ENCODE measurements around the gene AIRE.
"Not testable (repeated sequence)": the region's sequence is repeated elsewhere in the genome, so short reads cannot be mapped to it uniquely, and the experiment has no call there.

Gene AIRE

DNA sequence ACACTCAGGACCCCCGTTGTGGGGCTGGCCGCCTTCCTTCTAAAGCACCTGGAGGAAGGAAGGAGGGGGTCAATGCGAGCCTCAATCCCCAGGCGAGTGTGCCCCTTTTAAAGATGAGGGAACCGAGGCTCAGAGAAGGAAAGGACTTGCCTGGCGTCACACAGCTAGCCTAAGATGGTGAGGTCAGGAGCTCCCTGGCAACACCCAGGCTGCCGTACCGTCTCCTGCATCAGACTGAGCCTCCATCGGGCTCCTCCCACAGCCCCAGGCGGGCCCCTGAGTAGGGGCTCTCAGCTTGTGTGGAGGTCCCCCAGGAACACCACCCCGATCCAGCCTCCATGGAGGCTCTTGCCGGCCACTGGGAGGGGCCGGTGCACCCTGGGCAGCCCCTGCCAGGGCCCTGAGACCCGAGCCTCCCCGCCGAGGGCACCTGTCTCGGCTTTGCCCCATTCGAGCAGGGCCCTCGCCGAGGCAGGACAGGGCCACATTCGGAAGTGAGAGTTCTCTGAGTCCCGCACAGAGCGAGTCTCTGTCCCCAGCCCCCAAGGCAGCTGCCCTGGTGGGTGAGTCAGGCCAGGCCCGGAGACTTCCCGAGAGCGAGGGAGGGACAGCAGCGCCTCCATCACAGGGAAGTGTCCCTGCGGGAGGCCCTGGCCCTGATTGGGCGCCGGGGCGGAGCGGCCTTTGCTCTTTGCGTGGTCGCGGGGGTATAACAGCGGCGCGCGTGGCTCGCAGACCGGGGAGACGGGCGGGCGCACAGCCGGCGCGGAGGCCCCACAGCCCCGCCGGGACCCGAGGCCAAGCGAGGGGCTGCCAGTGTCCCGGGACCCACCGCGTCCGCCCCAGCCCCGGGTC is at the start of gene AIRE:
Gene AIRE, plus strand, starts transcription at position 739 of the 855 bp plus-strand sequence. CDS start 131 bp downstream, outside the sequence.
- DNase-seq (ENCODE audit: low spot score), result no peak

DNA sequence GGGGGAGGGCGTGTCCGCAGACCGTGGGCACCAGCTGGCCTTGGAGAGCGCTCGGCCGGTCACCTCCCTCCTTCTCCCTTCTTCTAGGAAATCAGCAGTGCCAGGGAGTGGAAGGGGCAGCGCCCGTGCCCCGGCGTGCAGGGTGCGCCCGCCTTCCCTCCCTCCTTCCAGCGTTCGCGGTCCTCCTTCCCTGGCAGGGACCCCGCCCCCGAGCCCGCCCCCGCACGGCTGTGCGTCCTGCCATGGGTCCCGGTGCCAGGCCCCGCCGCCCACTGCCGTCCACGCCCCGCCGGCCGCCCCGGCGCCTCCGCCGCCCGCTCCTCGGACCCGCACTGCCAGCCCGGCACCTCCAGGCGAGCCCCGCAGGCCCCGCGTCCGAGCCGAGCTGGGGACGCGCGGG is 45.3 kb upstream of the AIRE start:
- not testable (repeated sequence) for DNase-seq (ENCODE audit: low spot score)

DNA sequence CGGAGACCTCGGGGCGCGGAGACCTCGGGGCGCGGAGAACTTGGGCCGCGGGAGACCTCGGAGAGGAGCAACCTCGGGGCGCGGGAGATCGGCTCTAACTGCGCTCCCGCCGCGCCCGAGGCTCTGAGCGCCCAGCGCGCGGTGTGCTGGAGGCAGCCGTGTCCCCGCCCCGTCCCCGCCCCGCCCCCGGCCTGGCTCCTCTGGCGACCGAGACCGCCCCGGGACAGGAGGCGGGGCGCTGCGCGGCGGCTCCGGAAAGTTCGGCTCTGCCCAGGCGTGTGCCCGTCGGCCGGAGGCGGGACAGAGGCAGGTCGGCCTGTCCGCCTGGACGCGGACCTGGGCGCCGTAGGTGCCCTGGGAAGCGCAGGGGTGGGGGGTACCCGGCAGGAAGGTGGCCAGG is 44.8 kb upstream of the AIRE start, which contains the start of gene ICOSLG:
Gene ICOSLG, minus strand, starts transcription at position 102 of the 400 bp plus-strand sequence. CDS start 126 bp downstream, outside the sequence.
- not testable (repeated sequence) for DNase-seq (ENCODE audit: low spot score)

DNA sequence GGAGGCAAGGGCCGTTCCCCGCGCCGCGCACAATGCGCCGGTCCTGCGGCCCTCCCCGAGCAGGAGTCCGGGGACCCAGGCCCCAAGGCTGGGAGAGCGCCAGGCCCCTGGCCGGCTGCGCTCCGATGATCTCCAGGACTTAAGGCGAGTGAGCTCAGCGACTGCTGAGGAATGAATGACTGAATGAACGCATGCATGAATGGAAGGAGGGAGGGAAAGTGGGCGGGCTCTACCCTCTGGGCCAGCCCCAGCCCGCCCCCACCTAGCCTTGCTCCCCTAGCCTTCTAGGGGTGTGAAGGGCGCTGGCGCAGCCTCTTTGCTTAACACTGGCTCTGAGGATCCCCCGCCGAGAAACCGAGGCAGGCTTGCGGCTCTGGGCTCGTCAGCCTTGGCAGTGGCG is 44.4 kb upstream of the AIRE start:
- not testable (repeated sequence) for DNase-seq (ENCODE audit: low spot score)

DNA sequence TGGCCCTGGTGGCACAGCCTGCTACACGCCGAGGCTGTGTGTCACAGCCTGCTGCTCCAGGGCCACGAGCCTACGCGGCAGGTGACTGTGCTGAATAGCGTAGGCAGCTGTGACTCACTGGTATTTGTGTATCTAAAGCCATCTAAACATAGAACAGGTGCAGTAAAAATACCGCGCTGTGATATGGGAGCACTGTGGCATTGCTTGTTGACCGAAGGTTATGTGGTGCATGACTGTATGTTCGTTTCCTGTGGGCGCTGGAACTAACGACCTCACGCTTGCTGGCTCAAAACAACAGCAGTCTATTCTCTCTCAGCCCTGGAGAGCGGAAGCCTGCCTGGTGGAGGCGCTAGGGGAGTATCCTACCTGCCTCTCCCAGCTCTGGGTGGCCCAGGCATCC is 41.7 kb upstream of the AIRE start:
- not testable (repeated sequence) for DNase-seq (ENCODE audit: low spot score)

DNA sequence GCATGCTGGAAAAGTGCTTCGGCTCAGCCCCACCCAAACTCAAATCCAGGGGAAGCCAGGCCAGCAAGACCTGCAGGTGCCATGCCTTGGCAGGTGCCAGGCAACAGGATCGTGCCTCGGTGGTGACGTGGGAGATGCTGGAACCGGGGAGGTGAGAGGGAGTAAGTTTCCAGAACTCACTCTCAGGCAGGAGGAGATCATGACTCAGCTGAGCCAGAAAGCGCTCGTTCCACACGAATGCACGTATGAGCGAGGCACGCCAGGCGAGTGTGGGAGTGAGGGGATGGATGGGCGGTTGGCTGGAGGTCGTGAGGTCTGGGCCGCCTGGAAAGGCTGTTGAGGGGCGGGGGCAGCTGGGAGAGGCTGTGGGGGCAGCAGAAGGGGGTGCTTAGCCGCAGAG is 37.8 kb upstream of the AIRE start:
- DNase-seq (ENCODE audit: low spot score), result not testable (repeated sequence)

DNA sequence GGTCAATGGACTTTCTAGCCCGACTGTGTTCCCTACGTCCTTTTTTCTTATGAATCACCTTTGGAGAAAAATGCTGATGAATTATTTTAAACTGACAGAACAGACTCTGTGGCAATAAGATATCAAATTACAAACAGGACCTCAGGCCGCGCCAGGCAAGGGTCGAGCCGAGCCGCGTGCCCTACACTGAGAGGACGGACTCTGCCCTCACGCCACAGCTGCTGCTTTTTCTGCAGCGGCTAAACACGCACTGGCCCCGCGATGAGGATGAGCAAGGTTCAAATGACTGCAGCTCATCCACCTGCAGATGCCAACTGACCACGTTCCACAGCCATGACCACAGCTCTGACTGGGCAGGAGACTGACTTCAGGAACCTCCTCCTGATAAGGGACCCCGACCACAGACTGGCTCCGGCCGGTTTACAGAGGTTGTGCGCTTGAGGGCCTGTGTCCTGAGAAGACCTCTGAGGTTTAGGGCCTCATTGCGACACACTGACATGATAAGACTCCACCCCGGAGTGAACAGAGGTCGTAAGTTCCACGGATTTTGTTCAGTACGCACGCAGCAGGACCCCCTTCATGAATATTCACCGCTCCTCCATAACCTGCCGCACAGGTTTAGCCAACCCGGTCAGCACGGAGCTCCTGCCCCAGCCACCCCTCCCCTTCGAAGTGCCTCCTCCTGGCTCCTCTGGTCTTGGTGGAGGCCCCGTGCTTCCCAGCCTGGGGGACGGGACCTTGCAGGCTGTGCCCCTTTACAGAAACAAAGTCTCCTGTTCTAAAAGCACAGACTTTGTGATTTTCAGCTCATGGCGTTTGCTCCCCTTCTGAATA is 36.3 kb upstream of the AIRE start:
- DNase-seq (ENCODE audit: low spot score), result not testable (repeated sequence)

DNA sequence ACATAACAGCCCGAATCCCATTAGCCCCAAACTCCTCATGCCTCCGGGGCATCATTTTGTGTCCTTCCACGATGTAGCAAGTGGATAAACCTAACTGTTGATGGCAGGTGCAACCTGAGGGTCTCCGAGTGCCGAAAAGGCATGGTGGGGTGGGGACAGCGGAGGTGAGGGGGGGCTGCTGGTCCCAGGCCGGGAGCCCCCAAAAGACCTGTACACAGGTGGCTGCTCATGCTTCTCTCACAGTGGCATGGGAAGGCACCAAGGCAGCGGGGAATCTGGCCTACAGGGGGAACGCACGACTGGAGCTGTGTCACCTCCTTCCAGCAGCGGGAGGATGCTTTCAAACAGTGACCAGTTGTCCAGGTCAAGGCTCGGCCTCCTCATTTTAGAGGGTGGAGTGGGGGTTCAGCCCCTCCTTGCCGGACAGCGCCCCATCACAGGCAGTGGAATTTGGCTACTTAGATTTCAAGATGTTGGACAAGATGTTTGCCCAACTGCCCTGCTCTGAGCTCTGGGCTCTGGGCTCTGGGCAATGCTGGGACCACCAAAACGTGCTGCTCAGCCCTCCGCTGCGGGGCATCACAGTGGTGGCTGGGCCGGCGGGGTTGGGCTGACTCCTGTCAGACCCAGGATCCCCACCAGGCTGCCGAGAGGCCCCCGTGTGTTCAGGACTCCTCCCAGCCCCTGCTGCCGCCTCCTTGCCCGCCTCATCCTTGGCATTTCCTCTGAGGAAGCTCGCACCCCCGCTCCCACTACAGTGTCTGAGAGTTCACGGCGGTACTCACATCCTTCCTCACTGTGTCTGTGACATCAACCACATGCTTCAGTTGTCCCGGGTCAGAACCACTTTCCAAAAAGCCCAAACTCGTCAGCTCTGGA is 31.6 kb upstream of the AIRE start:
- no peak for DNase-seq (ENCODE audit: low spot score)

DNA sequence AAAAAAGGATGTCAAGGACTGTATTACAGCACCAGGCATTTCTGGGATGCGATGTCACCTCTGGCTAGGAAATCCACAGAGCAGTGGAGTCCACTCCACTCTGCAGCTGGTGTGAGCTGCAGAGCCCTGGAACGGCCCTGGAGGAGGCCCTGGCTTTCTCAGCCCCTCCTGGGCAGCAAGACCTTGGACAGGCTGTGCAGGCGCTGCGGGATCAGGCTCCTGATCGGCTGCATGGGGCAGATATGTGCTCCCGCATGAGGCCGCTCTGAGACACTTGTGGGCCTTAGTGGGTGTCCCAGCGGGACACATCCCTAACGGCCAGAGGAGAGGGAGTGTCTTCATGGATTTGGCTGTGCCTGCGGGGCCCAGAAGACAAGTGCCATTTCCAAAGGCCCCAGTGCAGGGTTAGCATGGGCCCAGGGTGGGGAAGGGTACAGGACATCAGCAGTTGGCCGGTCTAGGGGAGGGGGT is 30.1 kb upstream of the AIRE start:
- DNase-seq (ENCODE audit: low spot score), result no peak

DNA sequence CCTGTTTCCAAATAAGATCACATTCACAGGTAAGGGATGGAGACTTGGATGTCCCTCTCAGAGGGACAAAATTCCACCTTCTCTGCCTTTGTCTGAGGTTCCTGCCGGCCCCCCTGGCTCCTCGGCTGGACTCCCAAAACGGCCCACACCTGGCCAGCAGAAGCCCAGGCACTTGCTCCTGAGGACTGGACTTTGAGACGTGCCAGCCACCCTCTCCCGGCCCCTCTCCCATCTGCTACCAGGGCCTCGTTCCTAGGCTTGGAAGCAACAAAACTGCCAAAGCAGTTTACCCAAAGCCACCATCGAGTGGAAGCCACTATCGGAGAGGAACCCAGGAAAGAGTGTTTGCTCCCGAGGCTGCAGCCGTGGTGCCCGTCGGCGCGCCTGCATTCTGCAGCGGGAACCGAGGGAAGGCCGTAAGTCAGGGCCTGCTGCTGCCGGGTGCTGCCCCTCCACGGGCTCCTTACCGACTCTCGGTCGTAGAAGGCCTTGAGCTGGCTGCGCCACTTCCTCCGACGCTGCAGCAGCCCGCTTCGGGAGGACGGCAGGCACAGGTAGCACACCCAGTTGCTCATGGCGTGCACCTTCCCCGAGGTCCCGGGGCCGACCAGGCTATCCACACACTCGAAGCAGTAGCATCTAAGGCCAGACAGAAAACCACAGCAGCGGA is 27.5 kb upstream of the AIRE start:
- DNase-seq (ENCODE audit: low spot score), result no peak

DNA sequence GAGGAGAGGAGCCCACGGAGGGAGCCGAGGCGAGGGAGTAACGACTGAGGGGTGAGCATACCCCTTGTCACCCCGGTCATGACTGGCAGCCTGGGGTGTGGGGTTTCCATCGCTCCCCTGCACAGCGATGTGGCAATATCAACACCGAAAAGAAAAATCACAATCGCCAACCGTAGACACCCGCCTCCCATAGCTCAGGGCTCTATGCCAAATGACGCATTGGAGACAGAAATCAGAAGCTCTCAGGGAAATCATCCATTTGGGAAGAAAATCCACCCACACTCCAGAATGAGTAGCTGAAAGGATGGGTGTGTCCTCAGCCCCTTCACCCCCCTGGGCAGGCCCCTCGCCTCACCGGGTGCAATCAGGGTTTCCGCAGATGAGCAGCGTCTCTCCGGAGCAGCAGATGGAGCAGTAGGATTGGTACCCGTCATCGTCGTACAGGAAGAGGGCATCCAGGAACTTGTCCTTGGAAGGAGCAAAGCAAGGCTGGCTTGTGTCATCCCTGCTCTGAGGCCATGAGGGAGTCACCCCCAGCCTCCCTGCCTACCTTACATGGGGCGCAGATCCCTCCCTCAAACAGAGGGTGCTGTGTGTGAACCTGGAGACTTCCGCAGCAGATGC is 26.5 kb upstream of the AIRE start:
- no peak for DNase-seq (ENCODE audit: low spot score)

DNA sequence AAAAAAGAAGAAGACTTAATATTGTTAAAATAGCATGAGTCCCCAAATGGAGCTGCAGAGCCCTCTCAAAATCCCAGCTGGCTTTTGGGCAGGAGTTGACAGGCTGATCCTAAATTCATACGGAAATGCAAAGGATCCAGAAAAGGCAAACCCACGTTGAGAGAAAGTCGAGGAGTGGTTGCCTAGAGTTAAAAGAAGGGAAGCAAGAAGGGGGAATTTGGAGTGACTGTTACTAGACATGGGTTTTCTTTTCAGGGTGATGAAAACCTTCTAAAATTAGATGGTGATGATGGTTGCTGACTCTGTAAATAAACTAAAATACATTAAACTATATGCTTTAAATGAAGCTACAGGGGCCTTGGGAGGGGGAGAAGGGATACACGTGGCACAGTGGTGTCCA is 25.6 kb upstream of the AIRE start:
- DNase-seq (ENCODE audit: low spot score), result no peak

DNA sequence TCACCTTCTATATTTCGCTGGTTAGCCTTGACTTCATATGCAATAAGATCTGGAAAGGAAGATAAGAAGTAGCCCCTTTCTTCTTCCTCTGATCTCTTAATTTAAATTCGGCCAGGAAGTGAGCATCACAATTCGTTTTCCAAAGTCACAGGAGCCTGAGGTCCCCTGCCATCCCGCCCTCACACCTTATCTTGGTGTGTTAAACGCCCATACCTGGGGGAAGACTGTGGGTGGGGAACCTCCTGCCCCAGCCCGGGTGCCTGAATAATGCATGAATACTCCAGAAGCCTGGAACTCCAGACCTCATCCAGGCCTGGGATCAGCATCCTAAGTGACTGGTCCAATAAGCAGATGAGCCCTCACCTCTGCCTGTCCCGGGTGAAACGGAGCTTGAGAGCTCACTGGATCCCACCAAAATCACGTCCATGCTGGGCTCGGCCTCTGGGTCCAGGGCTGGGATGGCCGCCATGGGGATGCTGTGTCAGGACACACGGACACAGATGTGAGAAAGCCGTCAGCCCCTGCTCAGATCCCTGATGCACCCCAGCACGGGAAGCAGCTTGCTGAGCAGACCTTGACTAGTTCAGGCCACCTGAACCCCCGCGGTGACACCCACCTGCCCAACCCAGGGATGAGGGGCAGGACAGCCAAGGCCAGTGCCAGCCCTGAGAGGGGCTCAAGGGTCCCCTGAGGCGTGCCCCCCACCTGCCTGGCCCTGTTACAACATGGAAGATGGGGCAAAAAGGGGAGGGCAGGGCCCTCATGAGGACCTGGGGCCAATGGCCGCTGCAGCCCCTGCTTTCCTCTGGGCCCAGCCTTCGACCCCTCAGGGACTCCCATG is 24.7 kb upstream of the AIRE start:
- no peak for DNase-seq (ENCODE audit: low spot score)

DNA sequence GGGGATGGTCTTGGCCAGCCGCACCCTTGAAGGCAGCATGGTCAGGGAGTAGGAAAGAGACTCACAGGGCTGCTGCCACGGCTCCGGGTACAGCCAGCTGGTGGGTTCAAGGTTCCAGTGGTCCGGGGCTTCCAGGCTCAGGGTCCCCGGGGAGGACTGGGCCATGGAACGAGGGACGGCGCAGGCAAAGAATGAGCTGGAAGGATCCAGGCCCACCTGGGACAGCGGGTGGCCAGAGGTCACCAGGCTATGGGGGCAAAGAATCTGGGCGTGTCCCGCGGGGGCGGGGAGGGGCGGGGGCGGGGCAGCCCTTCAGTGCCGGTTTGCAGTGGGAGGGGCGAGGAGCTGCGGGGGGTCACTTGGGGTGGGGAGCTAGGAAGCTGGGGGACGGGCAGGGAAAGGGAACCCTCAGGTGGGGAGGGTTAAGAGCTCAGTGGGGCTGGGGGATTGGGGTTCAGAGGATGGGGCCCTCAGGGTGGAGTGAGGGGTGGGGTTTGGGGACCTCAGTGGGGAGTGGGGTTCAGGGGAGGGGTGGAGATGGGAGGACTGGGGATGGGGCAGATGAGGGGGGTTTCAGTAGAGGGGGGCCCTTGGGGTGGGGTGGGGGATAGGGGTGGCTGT is 23.9 kb upstream of the AIRE start, which contains the start of gene DNMT3L:
Gene DNMT3L, minus strand, starts transcription at position 223 of the 621 bp plus-strand sequence. CDS start 638 bp downstream, outside the sequence.
- no peak for DNase-seq (ENCODE audit: low spot score)

DNA sequence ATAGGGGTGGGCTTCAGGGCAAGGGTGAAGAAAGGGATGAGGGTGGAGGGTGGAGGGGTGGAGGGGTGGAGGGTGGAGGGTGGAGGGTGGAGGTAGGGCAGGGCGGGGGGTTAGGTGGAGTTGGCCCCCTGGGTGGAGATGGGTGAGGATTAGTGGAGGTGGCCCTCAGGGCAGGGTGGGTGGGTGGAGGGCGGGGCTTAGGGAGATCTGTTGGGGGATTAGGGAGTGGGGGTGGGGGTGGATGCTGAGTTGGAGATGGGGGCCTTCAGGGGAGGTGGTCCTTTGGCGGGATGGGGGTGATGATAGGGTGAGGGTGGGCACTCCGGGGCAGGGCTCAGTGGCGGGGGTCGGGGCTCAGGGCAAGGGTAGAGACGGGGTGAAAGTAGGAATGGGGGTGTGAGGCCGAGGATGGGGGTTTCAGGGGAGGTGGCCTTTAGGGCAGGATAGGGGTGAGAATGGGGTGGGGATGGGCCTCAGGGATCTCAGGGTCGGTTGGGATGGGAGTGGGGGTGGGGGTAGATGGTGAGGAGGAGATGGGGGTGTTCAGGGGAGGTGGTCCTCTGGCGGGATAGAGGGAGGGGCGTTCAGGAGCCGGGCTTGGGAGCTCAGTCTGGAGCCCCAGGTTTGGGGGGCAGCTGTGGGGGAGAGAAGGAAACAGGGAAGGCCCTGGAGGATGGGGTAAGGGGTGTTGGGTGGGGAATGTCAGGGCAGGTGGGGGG is 23.2 kb upstream of the AIRE start:
- no peak for DNase-seq (ENCODE audit: low spot score)

DNA sequence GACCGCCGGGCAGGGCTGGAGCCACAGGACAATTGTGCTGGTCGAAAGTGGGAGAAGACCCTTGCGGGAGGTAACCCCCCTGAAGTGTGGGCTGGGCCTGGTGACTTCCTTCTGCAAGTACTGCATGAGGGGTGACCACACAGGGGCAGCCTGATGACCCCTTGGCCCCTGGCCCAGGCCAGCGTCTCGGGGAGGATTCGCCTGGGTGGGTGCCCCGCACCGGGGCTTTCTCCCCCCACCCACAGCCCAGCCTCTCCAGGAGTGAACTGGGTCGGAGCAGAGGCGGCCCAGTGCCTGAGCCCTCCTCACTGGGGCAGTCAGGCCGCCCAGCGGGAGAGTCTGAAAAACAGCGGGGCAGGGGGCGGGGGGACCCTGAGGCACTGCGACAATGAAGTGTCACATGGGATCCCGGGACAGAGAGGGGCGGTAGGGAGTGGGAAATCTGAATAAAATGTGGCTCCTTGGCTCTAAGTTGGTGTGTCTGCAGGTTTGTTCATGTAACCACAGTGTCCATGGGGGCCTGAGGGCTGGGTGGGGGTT is 22.4 kb upstream of the AIRE start:
- no peak for DNase-seq (ENCODE audit: low spot score)

DNA sequence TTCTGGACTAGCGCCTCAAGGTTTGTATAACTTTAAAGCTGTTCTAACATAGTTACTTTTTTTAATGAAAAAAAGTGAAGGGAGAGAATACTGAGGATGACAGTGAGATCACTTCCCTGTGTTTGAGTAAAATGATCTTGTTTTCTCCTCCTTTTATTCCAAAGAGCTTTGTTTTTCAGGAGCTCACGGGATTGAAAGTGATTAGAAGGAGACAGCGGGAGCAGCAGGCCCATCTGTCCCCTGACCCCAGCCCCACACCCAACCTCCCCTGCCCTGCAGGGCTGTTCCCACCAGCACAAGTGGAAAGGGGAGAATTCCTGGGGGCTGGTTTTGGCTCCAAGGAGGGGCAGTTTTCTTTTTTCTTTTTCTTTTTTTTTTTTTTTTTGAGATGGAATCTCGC is 21.9 kb upstream of the AIRE start:
- DNase-seq (ENCODE audit: low spot score), result no peak

DNA sequence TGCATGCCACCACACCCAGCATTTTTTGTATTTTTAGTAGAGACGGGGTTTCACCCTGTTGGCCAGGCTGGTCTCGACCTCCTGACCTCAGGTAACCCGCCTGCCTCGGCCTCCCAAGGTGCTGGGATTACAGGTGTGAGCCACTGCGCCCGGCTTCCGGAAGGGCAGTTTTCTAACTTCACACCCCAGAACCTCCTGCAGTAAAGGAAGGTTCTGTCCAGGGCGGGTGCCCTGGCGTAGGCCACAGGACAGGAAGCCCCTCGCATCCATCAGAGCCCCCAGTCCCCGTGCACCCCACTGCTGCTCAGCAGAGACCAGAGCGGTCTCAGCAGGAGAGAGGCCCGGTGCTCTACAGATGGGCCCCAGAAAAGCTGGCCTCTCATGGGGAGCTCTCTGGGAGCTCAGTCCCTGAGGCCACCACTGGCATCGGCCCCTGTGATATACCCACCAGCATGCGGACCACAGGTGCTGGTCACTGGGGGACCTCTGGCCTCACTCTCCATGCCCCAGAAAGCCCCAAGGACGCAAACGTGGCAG is 19.9 kb upstream of the AIRE start:
- DNase-seq (ENCODE audit: low spot score), result no peak

Data from SW480 (cell line).